ENCODE results near the gene ZNF230. TPM values are rescaled to one million over a fixed set of nuclear protein-coding genes. Genes with fewer than 3 reads are reported as not detected.

The ZNF230 gene
- total RNA-seq, 4 donors from 2014 or later = 2.8 to 6.1 (median 3.7) TPM

GRCh38 chr19:44050740-44051649, 48.2 kb downstream of the ZNF230 start:
- H3K27me3 ChIP-seq = peaks cover 34% of the 10 kb centered on the region
- peak overlapping the region; percentile 72 to 86 for H3K4me3 ChIP-seq
- peak overlapping the region in 3 of 4 donors; percentile 80 to 84 (median 83) for H3K27ac ChIP-seq
- H3K9me3 ChIP-seq = peaks cover 0 to 19% (median 0%) of the 10 kb centered on the region in 3 donors
- no peak for TF ChIP-seq CTCF (IDR thresholded peaks at IDR 0.05)
- no peak for TF ChIP-seq POLR2AphosphoS5 (IDR thresholded peaks at IDR 0.05)
- no peak for TF ChIP-seq POLR2A (IDR thresholded peaks at IDR 0.05)
- no peak for TF ChIP-seq EP300 (IDR thresholded peaks at IDR 0.05)
- WGBS, 2 donors (ENCODE audit: low coverage in 1 of 2) = 10 to 14% methylated on average over 14 to 19 of the region's 21 CpGs
- peaks cover 0 to 21% of the 10 kb centered on the region in 2 donors for H3K36me3 ChIP-seq
- peaks cover 0 to 19% (median 6%) of the 10 kb centered on the region in 3 donors for H3K4me1 ChIP-seq
- no peak for ATAC-seq

- Histone ChIP-seq H3K9me3 (peaks cover 0 to 19% (median 0%) of the 10 kb centered on the region in 3 donors), H3K27ac (peak within 1 kb of the TSS in 3 of 4 donors; percentile 80 to 84 (median 83)), H3K27me3 (peaks cover 34% of the 10 kb centered on the region), H3K36me3 (peaks cover 0 to 26% of the 10 kb centered on the region in 2 donors), H3K4me1 (peaks cover 0 to 19% (median 6%) of the 10 kb centered on the region in 3 donors), H3K4me3 (peak within 1 kb of the TSS; percentile 72 to 86)
- TF ChIP-seq POLR2A (IDR thresholded peaks at IDR 0.05) (no peak), POLR2AphosphoS5 (IDR thresholded peaks at IDR 0.05) (peak; percentile 90), EP300 (IDR thresholded peaks at IDR 0.05) (no peak)
- peak; percentile 100 for ATAC-seq
- WGBS, 2 donors (ENCODE audit: low coverage in 1 of 2) = 0 to 3% methylated on average over 1 to 8 of the region's 38 CpGs
Observed at GRCh38 chr19:44051650-44052402, 49.1 kb downstream of the ZNF230 start, which contains the start of gene ZNF223. Gene ZNF223 (plus strand): TSS chr19:44052036. CDS start chr19:44055177, 3,141 bp downstream.

- TF ChIP-seq POLR2A (IDR thresholded peaks at IDR 0.05) (no peak), POLR2AphosphoS5 (IDR thresholded peaks at IDR 0.05) (no peak), CTCF (IDR thresholded peaks at IDR 0.05) (no peak), EP300 (IDR thresholded peaks at IDR 0.05) (no peak)
- WGBS, 2 donors (ENCODE audit: low coverage in 1 of 2) = 77 to 79% methylated on average over 2 to 5 of the region's 5 CpGs
- H3K36me3 ChIP-seq = peaks cover 0 to 65% of the 10 kb centered on the region in 2 donors
- H3K4me3 ChIP-seq = no peak overlapping the region
- H3K27me3 ChIP-seq = no peaks in the 10 kb centered on the region
- H3K4me1 ChIP-seq = peaks cover 0 to 18% (median 6%) of the 10 kb centered on the region in 3 donors
- ATAC-seq = no peak
- peaks cover 0 to 6% (median 0%) of the 10 kb centered on the region in 3 donors for H3K9me3 ChIP-seq
- no peak overlapping the region for H3K27ac ChIP-seq
Observed at GRCh38 chr19:44055870-44056269, 53.1 kb downstream of the ZNF230 start.

- no peaks in the 10 kb centered on the region for H3K4me1 ChIP-seq
- peaks cover 0 to 36% (median 0%) of the 10 kb centered on the region in 3 donors for H3K9me3 ChIP-seq
- no peak for TF ChIP-seq POLR2A (IDR thresholded peaks at IDR 0.05)
- TF ChIP-seq CTCF (IDR thresholded peaks at IDR 0.05) = no peak
- no peak for TF ChIP-seq POLR2AphosphoS5 (IDR thresholded peaks at IDR 0.05)
- TF ChIP-seq EP300 (IDR thresholded peaks at IDR 0.05) = no peak
- no peak overlapping the region for H3K4me3 ChIP-seq
- H3K27ac ChIP-seq = no peak overlapping the region
- no peak for ATAC-seq
- H3K36me3 ChIP-seq = peaks cover 3 to 95% of the 10 kb centered on the region in 2 donors
- no peaks in the 10 kb centered on the region for H3K27me3 ChIP-seq
- WGBS, 2 donors (ENCODE audit: low coverage in 1 of 2) = 90% methylated on average over 2 of the region's 2 CpGs; no CpG with 5 or more reads in 1 of the 2 donors
Observed at GRCh38 chr19:44059229-44059628, 56.5 kb downstream of the ZNF230 start.

- Histone ChIP-seq H3K4me3 (no peak overlapping the region), H3K27me3 (no peaks in the 10 kb centered on the region), H3K4me1 (no peaks in the 10 kb centered on the region), H3K36me3 (peaks cover 6 to 95% of the 10 kb centered on the region in 2 donors), H3K27ac (no peak overlapping the region), H3K9me3 (peaks cover 0 to 54% (median 0%) of the 10 kb centered on the region in 3 donors)
- ATAC-seq = no peak
- WGBS, 2 donors (ENCODE audit: low coverage in 1 of 2) = 100% methylated on average over 1 of the region's 1 CpG
- TF ChIP-seq POLR2AphosphoS5 (IDR thresholded peaks at IDR 0.05) = no peak
- TF ChIP-seq POLR2A (IDR thresholded peaks at IDR 0.05) = no peak
- TF ChIP-seq EP300 (IDR thresholded peaks at IDR 0.05) = no peak
- TF ChIP-seq CTCF (IDR thresholded peaks at IDR 0.05) = no peak
Observed at GRCh38 chr19:44061038-44061437, 58.3 kb downstream of the ZNF230 start.

All from gastroesophageal sphincter (tissue), 4 donors.